Measurements from ENCODE around the gene AP1S1.

AP1S1 gene

DNA sequence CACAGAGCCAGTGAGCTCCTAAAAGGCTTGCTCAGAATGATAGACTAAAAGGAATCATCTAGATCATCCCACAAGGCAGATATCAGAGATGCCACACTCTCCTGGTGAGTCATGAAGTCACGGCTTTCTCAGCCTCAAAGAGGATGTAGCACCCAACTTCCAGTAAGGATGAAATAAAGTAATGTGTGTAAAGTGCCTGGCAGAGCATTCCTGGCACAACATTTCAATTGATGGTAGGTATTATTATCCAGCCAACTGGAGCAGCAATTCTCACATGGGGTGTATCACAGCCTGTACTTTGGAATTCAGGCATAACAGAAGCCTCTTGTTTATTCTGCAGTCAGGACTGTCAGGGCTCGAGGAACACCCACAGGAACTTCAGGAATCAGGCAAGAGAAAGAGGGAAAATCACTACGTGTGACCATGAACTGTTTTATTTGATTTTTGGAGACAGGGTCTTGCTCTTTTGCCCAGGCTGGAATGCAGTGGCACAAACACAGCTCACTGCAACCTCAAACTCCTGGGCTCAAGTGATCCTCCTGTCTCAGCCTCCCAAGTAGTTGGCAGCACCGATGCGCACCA lies 31.1 kb downstream of the AP1S1 start:
- Histone ChIP-seq H3K9me3 (ENCODE audit: control insufficient read depth, insufficient read depth, low read length) (no peaks in the 10 kb centered on the region), H3K27ac (ENCODE audit: low read depth, low read length) (no peak overlapping the region), H3K9me2 (replicated peaks; ENCODE audit: control insufficient read depth, low read length) (no peaks in the 10 kb centered on the region), H3K4me3 (ENCODE audit: low read length) (no peak overlapping the region), H3K36me3 (ENCODE audit: control insufficient read depth, low read length) (no peaks in the 10 kb centered on the region), H3K79me2 (ENCODE audit: control insufficient read depth, low read length) (no peaks in the 10 kb centered on the region), H3K27me3 (ENCODE audit: control insufficient read depth, low read length) (peaks cover 13% of the 10 kb centered on the region), H3K4me2 (ENCODE audit: low read length) (no peak overlapping the region), H3F3A (ENCODE audit: control insufficient read depth, insufficient read depth) (no peaks in the 10 kb centered on the region), H4K20me1 (ENCODE audit: control insufficient read depth, insufficient read depth, low read depth, low read length) (no peaks in the 10 kb centered on the region), H3K4me1 (ENCODE audit: control insufficient read depth, low read length) (peaks cover 9% of the 10 kb centered on the region)
- TF ChIP-seq EZH2phosphoT487 (IDR thresholded peaks at IDR 0.05; ENCODE audit: borderline replicate concordance, low read length) = no peak
- TF ChIP-seq, protein P1, sequence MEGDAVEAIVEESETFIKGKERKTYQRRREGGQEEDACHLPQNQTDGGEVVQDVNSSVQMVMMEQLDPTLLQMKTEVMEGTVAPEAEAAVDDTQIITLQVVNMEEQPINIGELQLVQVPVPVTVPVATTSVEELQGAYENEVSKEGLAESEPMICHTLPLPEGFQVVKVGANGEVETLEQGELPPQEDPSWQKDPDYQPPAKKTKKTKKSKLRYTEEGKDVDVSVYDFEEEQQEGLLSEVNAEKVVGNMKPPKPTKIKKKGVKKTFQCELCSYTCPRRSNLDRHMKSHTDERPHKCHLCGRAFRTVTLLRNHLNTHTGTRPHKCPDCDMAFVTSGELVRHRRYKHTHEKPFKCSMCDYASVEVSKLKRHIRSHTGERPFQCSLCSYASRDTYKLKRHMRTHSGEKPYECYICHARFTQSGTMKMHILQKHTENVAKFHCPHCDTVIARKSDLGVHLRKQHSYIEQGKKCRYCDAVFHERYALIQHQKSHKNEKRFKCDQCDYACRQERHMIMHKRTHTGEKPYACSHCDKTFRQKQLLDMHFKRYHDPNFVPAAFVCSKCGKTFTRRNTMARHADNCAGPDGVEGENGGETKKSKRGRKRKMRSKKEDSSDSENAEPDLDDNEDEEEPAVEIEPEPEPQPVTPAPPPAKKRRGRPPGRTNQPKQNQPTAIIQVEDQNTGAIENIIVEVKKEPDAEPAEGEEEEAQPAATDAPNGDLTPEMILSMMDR (IDR thresholded peaks at IDR 0.05; ENCODE audit: low read depth, low read length, poor library complexity, severe bottlenecking) = no peak

DNA sequence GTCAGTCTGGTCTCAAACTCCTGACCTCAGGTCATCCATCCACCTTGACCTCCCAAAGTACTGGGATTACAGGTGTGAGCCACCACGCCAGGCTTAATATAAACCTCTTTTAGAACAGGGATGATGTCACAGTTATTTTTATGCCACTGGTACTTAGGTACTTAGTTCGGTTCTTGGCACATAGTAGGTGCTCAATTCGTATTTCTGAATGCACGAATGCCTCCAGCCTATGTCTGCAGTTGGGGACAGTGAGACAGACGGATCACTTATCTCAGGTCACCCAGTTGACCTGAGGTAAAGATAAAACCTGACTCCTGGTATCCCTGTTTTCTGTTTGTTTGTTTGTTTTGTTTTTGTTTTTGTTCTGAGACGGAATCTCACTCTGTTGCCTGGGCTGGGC lies 31.9 kb downstream of the AP1S1 start:
- Histone ChIP-seq H4K20me1 (ENCODE audit: control insufficient read depth, insufficient read depth, low read depth, low read length) (no peaks in the 10 kb centered on the region), H3K79me2 (ENCODE audit: control insufficient read depth, low read length) (no peaks in the 10 kb centered on the region), H3K9me2 (replicated peaks; ENCODE audit: control insufficient read depth, low read length) (no peaks in the 10 kb centered on the region), H3K4me3 (ENCODE audit: low read length) (no peak overlapping the region), H3F3A (ENCODE audit: control insufficient read depth, insufficient read depth) (no peaks in the 10 kb centered on the region), H3K27me3 (ENCODE audit: control insufficient read depth, low read length) (peaks cover 9% of the 10 kb centered on the region; the same call in 1 of the 2 replicates), H3K4me1 (ENCODE audit: control insufficient read depth, low read length) (peaks cover 9% of the 10 kb centered on the region), H3K4me2 (ENCODE audit: low read length) (no peak overlapping the region), H3K27ac (ENCODE audit: low read depth, low read length) (no peak overlapping the region), H3K36me3 (ENCODE audit: control insufficient read depth, low read length) (no peaks in the 10 kb centered on the region), H3K9me3 (ENCODE audit: control insufficient read depth, insufficient read depth, low read length) (no peaks in the 10 kb centered on the region)
- no peak for TF ChIP-seq EZH2phosphoT487 (IDR thresholded peaks at IDR 0.05; ENCODE audit: borderline replicate concordance, low read length)
- TF ChIP-seq, protein P1 (IDR thresholded peaks at IDR 0.05; ENCODE audit: low read depth, low read length, poor library complexity, severe bottlenecking) = no peak

DNA sequence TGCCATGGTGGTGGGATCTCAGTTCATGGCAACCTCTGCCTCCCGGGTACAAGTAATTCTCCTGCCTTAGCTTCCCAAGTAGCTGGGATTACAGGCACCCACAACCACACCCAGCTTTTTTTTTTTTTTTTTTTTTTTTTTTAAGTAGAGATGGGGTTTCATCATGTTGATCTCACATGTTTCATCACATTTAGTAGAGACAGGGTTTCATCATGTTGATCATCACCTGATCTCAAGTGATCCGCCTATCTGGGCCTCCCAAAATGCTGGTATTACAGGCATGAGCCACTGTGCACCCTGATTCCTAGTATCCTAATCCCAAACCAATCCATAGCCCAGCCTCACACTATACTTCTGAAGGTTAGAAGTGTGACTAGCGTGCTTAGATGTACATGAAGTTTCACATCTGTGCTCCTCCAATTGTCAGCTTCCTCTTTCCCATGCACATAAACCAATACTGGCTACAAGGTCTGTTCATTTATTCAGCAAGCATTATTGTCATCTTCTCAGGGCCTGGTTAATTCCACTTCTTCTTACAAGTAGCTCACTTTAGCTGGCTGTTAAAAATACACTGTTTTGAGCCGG lies 32.7 kb downstream of the AP1S1 start:
- H3K4me3 ChIP-seq (ENCODE audit: low read length) = no peak overlapping the region
- TF ChIP-seq, protein P1 (IDR thresholded peaks at IDR 0.05; ENCODE audit: low read depth, low read length, poor library complexity, severe bottlenecking) = no peak
- no peak for TF ChIP-seq EZH2phosphoT487 (IDR thresholded peaks at IDR 0.05; ENCODE audit: borderline replicate concordance, low read length)
- peaks cover 9% of the 10 kb centered on the region for H3K4me1 ChIP-seq (ENCODE audit: control insufficient read depth, low read length)
- H3K36me3 ChIP-seq (ENCODE audit: control insufficient read depth, low read length) = no peaks in the 10 kb centered on the region
- no peak overlapping the region for H3K27ac ChIP-seq (ENCODE audit: low read depth, low read length)
- no peaks in the 10 kb centered on the region for H3K9me3 ChIP-seq (ENCODE audit: control insufficient read depth, insufficient read depth, low read length)
- H3K4me2 ChIP-seq (ENCODE audit: low read length) = no peak overlapping the region
- H4K20me1 ChIP-seq (ENCODE audit: control insufficient read depth, insufficient read depth, low read depth, low read length) = no peaks in the 10 kb centered on the region
- peaks cover 9% of the 10 kb centered on the region; the same call in 1 of the 2 replicates for H3K27me3 ChIP-seq (ENCODE audit: control insufficient read depth, low read length)
- no peaks in the 10 kb centered on the region for H3K79me2 ChIP-seq (ENCODE audit: control insufficient read depth, low read length)
- no peaks in the 10 kb centered on the region for H3F3A ChIP-seq (ENCODE audit: control insufficient read depth, insufficient read depth)
- no peaks in the 10 kb centered on the region for H3K9me2 ChIP-seq (replicated peaks; ENCODE audit: control insufficient read depth, low read length)

Measured in DOHH2 (cell line).